Neural cell (in vitro differentiated cells): ENCODE measurements around the gene NT5E. TPM values are rescaled to one million over a fixed set of nuclear protein-coding genes. Genes with fewer than 3 reads are reported as not detected.

Experiments used
- H2AFZ ChIP-seq: fragments of 200-600, 300-800 bp; sonication (generic), shearing (Covaris generic); 2 replicates; pipeline ENCODE4 v1.6.0; 2014; ENCODE audit warnings: low read depth, mild to moderate bottlenecking, antibody characterized with exemption, low read length, moderate library complexity
- H3F3A ChIP-seq: fragments of 200-600 bp; shearing (Covaris generic); 2 replicates; pipeline ENCODE4 v1.6.1; 2016; ENCODE audit warnings: mild to moderate bottlenecking, moderate library complexity, mixed read lengths, antibody characterized with exemption, low read length; ENCODE audit not compliant: insufficient read depth, poor library complexity, severe bottlenecking
- H3K27ac ChIP-seq: fragments of 200-600, 300-800 bp; sonication (generic), shearing (Covaris generic); 2 replicates; pipeline ENCODE4 v1.5.1; 2014; ENCODE audit warnings: mild to moderate bottlenecking, low read length, moderate library complexity
- H3K27me3 ChIP-seq: fragments of 300-800, 200-600 bp; sonication (generic), shearing (Covaris generic); 2 replicates; pipeline ENCODE4 v1.6.0; 2014; ENCODE audit warnings: mild to moderate bottlenecking, low read depth, low read length, moderate library complexity; ENCODE audit not compliant: insufficient read depth
- H3K36me3 ChIP-seq: fragments of 300-800, 200-600 bp; sonication (generic), shearing (Covaris generic); 2 replicates; pipeline ENCODE4 v1.5.1; 2014; ENCODE audit warnings: mild to moderate bottlenecking, antibody characterized with exemption, low read length, moderate library complexity; ENCODE audit not compliant: insufficient read depth
- H3K4me2 ChIP-seq: fragments of 300-800, 200-600 bp; sonication (generic), shearing (Covaris generic); 2 replicates; pipeline ENCODE4 v1.6.0; 2014; ENCODE audit warnings: mild to moderate bottlenecking, low read length
- H3K4me3 ChIP-seq: fragments of 300-800, 200-600 bp; sonication (generic), shearing (Covaris generic); 2 replicates; pipeline ENCODE4 v1.5.1; 2014; ENCODE audit warnings: mild to moderate bottlenecking, low read length, moderate library complexity
- H3K79me2 ChIP-seq: fragments of 200-600 bp; shearing (Covaris generic); replicated peaks from 2 replicates; pipeline ENCODE4 v1.6.0; 2014; ENCODE audit warnings: mild to moderate bottlenecking, low read length, moderate library complexity; ENCODE audit not compliant: insufficient read depth
- H3K9ac ChIP-seq: fragments of 300-800, 200-600 bp; sonication (generic), shearing (Covaris generic); 2 replicates; pipeline ENCODE4 v1.6.1; 2016; ENCODE audit warnings: mild to moderate bottlenecking, low read length, mixed read lengths
- H3K9me2 ChIP-seq: fragments of 200-600 bp; shearing (Covaris generic); 2 replicates; pipeline ENCODE4 v1.6.1; 2016; ENCODE audit warnings: mild to moderate bottlenecking, low read length, mixed read lengths; ENCODE audit not compliant: insufficient read depth
- H3K9me3 ChIP-seq: fragments of 200-600, 300-800 bp; sonication (generic), shearing (Covaris generic); 2 replicates; pipeline ENCODE4 v1.6.1; 2016; ENCODE audit warnings: mild to moderate bottlenecking, mixed run types, low read length, moderate library complexity, mixed read lengths
- H4K20me1 ChIP-seq: fragments of 200-600 bp; shearing (Covaris generic); 2 replicates; pipeline ENCODE4 v1.6.1; 2016; ENCODE audit warnings: mild to moderate bottlenecking, mixed run types; ENCODE audit not compliant: insufficient read depth
- CTCF ChIP-seq: fragments of 450-650 bp; IDR thresholded peaks from 2 replicates; pipeline ENCODE4 v1.5.1; 2014; ENCODE audit warnings: antibody characterized with exemption, mild to moderate bottlenecking, moderate library complexity; ENCODE audit not compliant: poor library complexity, severe bottlenecking
- EP300 ChIP-seq: fragments of 450-650 bp; conservative IDR thresholded peaks from 2 replicates; pipeline ENCODE4 v1.6.1; 2014; ENCODE audit warnings: antibody characterized with exemption, mild to moderate bottlenecking, moderate library complexity; ENCODE audit not compliant: poor library complexity, severe bottlenecking
- EZH2 ChIP-seq: fragments of 200-600, 300-800 bp; shearing (Covaris generic), sonication (generic); IDR thresholded peaks from 2 replicates; pipeline ENCODE4 v1.6.1; 2014; ENCODE audit warnings: antibody characterized with exemption, low read length, borderline replicate concordance, mild to moderate bottlenecking; ENCODE audit not compliant: insufficient read depth, poor library complexity, severe bottlenecking
- MXI1 ChIP-seq: fragments of 450-650 bp; conservative IDR thresholded peaks from 2 replicates; pipeline ENCODE4 v1.6.1; 2014; ENCODE audit warnings: antibody characterized with exemption, mild to moderate bottlenecking; ENCODE audit not compliant: poor library complexity, severe bottlenecking
- POLR2AphosphoS5 ChIP-seq: IDR thresholded peaks from 2 replicates; pipeline ENCODE4 v1.6.1; 2012
- RAD21 ChIP-seq: fragments of 450-650 bp; conservative IDR thresholded peaks from 2 replicates; pipeline ENCODE4 v1.6.1; 2014; ENCODE audit warnings: antibody characterized with exemption, mild to moderate bottlenecking, moderate library complexity
- REST ChIP-seq: IDR thresholded peaks from 2 replicates; pipeline ENCODE4 v1.6.1; 2012; ENCODE audit warnings: borderline replicate concordance
- SMC3 ChIP-seq: fragments of 450-650 bp; conservative IDR thresholded peaks from 2 replicates; pipeline ENCODE4 v1.6.1; 2014; ENCODE audit warnings: antibody characterized with exemption, mild to moderate bottlenecking, moderate library complexity; ENCODE audit not compliant: poor library complexity
- TAF1 ChIP-seq: IDR thresholded peaks from 2 replicates; pipeline ENCODE4 v1.6.1; 2012; ENCODE audit warnings: low read depth
- polyA plus RNA-seq: library from polyadenylated mRNA; depleted of rRNA; stranded (reverse); fragments of >200 nt; gene quantifications from 2 replicates; pipeline ENCODE4 v1.2.3, GENCODE V29; 2014

NT5E gene
- polyA plus RNA-seq, 1 donor from 2014 or later = not detected

DNA sequence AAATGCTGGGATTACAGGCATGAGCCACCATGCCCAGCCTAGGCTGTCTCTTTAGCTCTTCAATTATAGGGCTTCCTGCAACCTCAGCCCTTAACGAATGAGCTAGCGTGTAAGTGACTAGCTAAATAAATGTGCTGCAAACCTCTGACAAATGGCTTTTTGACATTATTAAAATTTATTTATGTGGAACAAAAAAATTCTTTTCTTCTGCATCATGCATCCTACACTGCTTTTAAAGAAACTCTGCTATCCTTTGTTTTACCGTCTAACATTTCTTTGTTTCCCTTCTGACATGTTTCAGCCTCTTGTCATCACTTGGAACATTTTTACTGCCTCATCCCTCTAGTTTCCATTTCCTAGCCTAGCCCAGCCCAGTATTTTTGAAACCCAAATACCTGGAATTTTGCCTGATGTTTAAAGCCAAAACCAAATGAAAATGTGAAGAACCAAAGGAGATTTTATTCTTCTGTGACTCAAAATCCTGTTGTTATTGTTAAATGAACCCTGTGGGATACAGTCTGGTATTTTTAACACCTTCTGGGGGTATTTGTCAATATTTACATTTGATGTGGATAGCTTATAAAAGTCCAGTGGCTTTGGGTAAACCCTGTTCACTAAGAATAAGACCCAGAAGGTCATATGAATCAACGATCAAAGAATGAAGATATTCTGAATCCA is 9.5 kb downstream of the NT5E start:
- Histone ChIP-seq H2AFZ (no peak overlapping the region), H3K36me3 (no peaks in the 10 kb centered on the region), H3K9ac (no peak overlapping the region), H3K27me3 (peaks cover 5% of the 10 kb centered on the region), H3K9me2 (no peaks in the 10 kb centered on the region), H3K27ac (no peak overlapping the region), H3F3A (no peaks in the 10 kb centered on the region), H3K79me2 (no peaks in the 10 kb centered on the region), H3K4me3 (no peak overlapping the region), H4K20me1 (no peaks in the 10 kb centered on the region), H3K4me2 (no peak overlapping the region), H3K9me3 (no peaks in the 10 kb centered on the region)
- TF ChIP-seq RAD21 (no peak), SMC3 (no peak), EZH2 (no peak), TAF1 (no peak), CTCF (no peak), EP300 (no peak), REST (no peak), MXI1 (no peak), POLR2AphosphoS5 (no peak)

GRCh38 chr6:85460154-85460920 is 10.5 kb downstream of the NT5E start:
- Histone ChIP-seq H4K20me1 (no peaks in the 10 kb centered on the region), H3K9ac (no peak overlapping the region), H2AFZ (no peak overlapping the region), H3K27me3 (peaks cover under 1% of the 10 kb centered on the region), H3K9me3 (no peaks in the 10 kb centered on the region), H3K27ac (no peak overlapping the region), H3K4me3 (no peak overlapping the region), H3F3A (no peaks in the 10 kb centered on the region), H3K4me2 (no peak overlapping the region), H3K9me2 (no peaks in the 10 kb centered on the region), H3K79me2 (no peaks in the 10 kb centered on the region), H3K36me3 (no peaks in the 10 kb centered on the region)
- no peak for TF ChIP-seq CTCF
